GM12878 (cell line): Measurements from ENCODE around the gene EYA2. TPM values are rescaled to one million over a fixed set of nuclear protein-coding genes. Genes with fewer than 3 reads are reported as not detected.

Experiments
- ATAC-seq: fragments of 200-7000 bp; cut with Tn5 transposase; 3 replicates; pipeline ENCODE4 v1.9.1; 2020; ENCODE audit warnings: mild to moderate bottlenecking, moderate library complexity
- BruUV-seq: library from RNA; stranded (reverse); fragments of 400-500 nt; replicated peaks from 2 replicates; lab custom pipeline; 2021; lab: Mats Ljungman, UMichigan
- CTCF ChIA-PET: fragments of 300-600 bp; sonication (Branson Sonifier 250); formaldehyde crosslinking; extraction: SDS; loops from one replicate; lab custom pipeline; 2021; ENCODE audit warnings: inconsistent platforms; lab: Yijun Ruan, JAX
- POLR2A ChIA-PET: fragments of 350-600 bp; formaldehyde crosslinking; extraction: SDS; loops from one replicate; lab custom pipeline; 2021; ENCODE audit warnings: inconsistent platforms; lab: Charles Lee
- RAD21 ChIA-PET: fragments of 300-600 bp; sonication (Branson Sonifier 250); formaldehyde crosslinking; loops from one replicate; lab custom pipeline; 2023; ENCODE audit warnings: antibody characterized with exemption; ENCODE audit not compliant: unreplicated experiment; lab: Charles Lee
- SMC1A ChIA-PET: fragments of 300-600 bp; sonication (Branson Sonifier 250); formaldehyde crosslinking; loops from one replicate; lab custom pipeline; 2023; ENCODE audit not compliant: unreplicated experiment, uncharacterized antibody; lab: Charles Lee
- DNase-seq: peaks from one replicate; pipeline ENCODE4 v3.0.0-alpha.2; 2011; ENCODE audit warnings: low read depth, low spot score
- FAIRE-seq: peaks from 3 replicates; lab custom pipeline; 2011; peaks lifted over from hg19 to GRCh38; lab: Jason Lieb, UNC
- H2AFZ ChIP-seq: 2 replicates; pipeline ENCODE4 v1.6.0; 2011; ENCODE audit warnings: low read depth, low read length, control low read depth; ENCODE audit not compliant: control insufficient read depth
- H3K27ac ChIP-seq: 2 replicates; pipeline ENCODE4 v1.5.1; 2011; ENCODE audit warnings: control low read depth; ENCODE audit not compliant: control insufficient read depth, insufficient read depth
- H3K27me3 ChIP-seq, 2 experiments: replicated peaks in 1 of 2; 2 replicates each; pipeline versions ENCODE4 v1.6.0 to v1.6.1; 2011; ENCODE audit warnings: low read length in 1 of 2; ENCODE audit not compliant: control insufficient read depth in 2 of 2, insufficient read depth in 2 of 2
- H3K36me3 ChIP-seq, 2 experiments: 2 replicates each; pipeline ENCODE4 v1.5.1; 2011; ENCODE audit warnings: low read length in 1 of 2; ENCODE audit not compliant: control insufficient read depth in 2 of 2, insufficient read depth in 2 of 2
- H3K4me1 ChIP-seq: 2 replicates; pipeline ENCODE4 v1.6.1; 2011; ENCODE audit warnings: mild to moderate bottlenecking, low read length, moderate library complexity, mixed read lengths; ENCODE audit not compliant: control insufficient read depth, insufficient read depth
- H3K4me2 ChIP-seq: 2 replicates; pipeline ENCODE4 v1.6.0; 2011; ENCODE audit warnings: control low read depth; ENCODE audit not compliant: control insufficient read depth, insufficient read depth
- H3K4me3 ChIP-seq: fragments of 200-600 bp; sonication (generic); 2 replicates; pipeline ENCODE4 v1.5.1; 2016
- H3K79me2 ChIP-seq: 2 replicates; pipeline ENCODE4 v1.6.0; 2011; ENCODE audit warnings: low read length; ENCODE audit not compliant: control insufficient read depth, insufficient read depth
- H3K9ac ChIP-seq: 2 replicates; pipeline ENCODE4 v1.8.0; 2011; ENCODE audit warnings: low read length, control low read depth, mixed read lengths; ENCODE audit not compliant: control insufficient read depth, insufficient read depth
- H3K9me3 ChIP-seq: replicated peaks from 3 replicates; pipeline ENCODE4 v1.5.1; 2011; ENCODE audit warnings: mild to moderate bottlenecking, low read length; ENCODE audit not compliant: control insufficient read depth, insufficient read depth
- H4K20me1 ChIP-seq: 2 replicates; pipeline ENCODE4 v1.6.0; 2011; ENCODE audit not compliant: control insufficient read depth, insufficient read depth
- ATF3 ChIP-seq: IDR thresholded peaks from 2 replicates; pipeline ENCODE4 v1.6.1; 2011; ENCODE audit warnings: low read depth, mild to moderate bottlenecking, low read length, moderate library complexity, borderline replicate concordance; ENCODE audit errors: extremely low read depth
- BHLHE40 ChIP-seq, 2 experiments: fragments of 450-650 bp in 1 of 2; IDR thresholded peaks; 2 replicates each; pipeline ENCODE4 v1.6.1; 2011 to 2017; ENCODE audit warnings: low read depth in 2 of 2, borderline replicate concordance in 1 of 2, improper control_type of control experiment in 1 of 2, low read length in 1 of 2, mild to moderate bottlenecking in 1 of 2
- EZH2 ChIP-seq: IDR thresholded peaks from 2 replicates; pipeline ENCODE4 v1.6.1; 2012; ENCODE audit warnings: low read depth, mild to moderate bottlenecking, control low read depth, inconsistent platforms, low read length, borderline replicate concordance; ENCODE audit not compliant: control insufficient read depth
- HCFC1 ChIP-seq: fragments of 150-350 bp; IDR thresholded peaks from 2 replicates; pipeline ENCODE4 v1.6.1; 2014; ENCODE audit warnings: low read length
- HDAC6 ChIP-seq: fragments of 200-600 bp; sonication (generic); IDR thresholded peaks from one replicate; pipeline ENCODE4 v1.8.0; 2017; ENCODE audit warnings: antibody characterized with exemption; ENCODE audit not compliant: unreplicated experiment
- IRF5 ChIP-seq: fragments of 450-650 bp; IDR thresholded peaks from 2 replicates; pipeline ENCODE4 v1.6.1; 2017; ENCODE audit warnings: borderline replicate concordance
- MTA2 ChIP-seq: fragments of 450-650 bp; IDR thresholded peaks from 2 replicates; pipeline ENCODE4 v1.6.1; 2016; ENCODE audit warnings: low read depth, mild to moderate bottlenecking, moderate library complexity
- NFYA ChIP-seq: IDR thresholded peaks from 2 replicates; pipeline ENCODE4 v1.6.1; 2011; ENCODE audit warnings: low read depth, mild to moderate bottlenecking, low read length, improper control_type of control experiment, borderline replicate concordance
- NR2F1 ChIP-seq: fragments of 450-650 bp; conservative IDR thresholded peaks from 2 replicates; pipeline ENCODE4 v1.6.1; 2017; ENCODE audit warnings: mild to moderate bottlenecking
- RUNX3 ChIP-seq: IDR thresholded peaks from 2 replicates; pipeline ENCODE4 v1.6.1; 2012; ENCODE audit warnings: low read length, inconsistent platforms
- SIX5 ChIP-seq: IDR thresholded peaks from 2 replicates; pipeline ENCODE4 v1.6.1; 2011; ENCODE audit warnings: mild to moderate bottlenecking, low read depth, low read length, moderate library complexity; ENCODE audit not compliant: severe bottlenecking
- SKIL ChIP-seq: fragments of 450-650 bp; IDR thresholded peaks from 2 replicates; pipeline ENCODE4 v1.6.1; 2017; ENCODE audit warnings: mild to moderate bottlenecking, low read depth, inconsistent platforms; ENCODE audit not compliant: poor library complexity, severe bottlenecking
- SMARCA5 ChIP-seq: fragments of 450-650 bp; IDR thresholded peaks from 2 replicates; pipeline ENCODE4 v1.6.1; 2017; ENCODE audit warnings: mild to moderate bottlenecking
- STAT3 ChIP-seq: IDR thresholded peaks from 2 replicates; pipeline ENCODE4 v1.6.1; 2011; ENCODE audit warnings: low read depth, low read length, improper control_type of control experiment
- ZBTB33 ChIP-seq: fragments of 450-650 bp; IDR thresholded peaks from 2 replicates; pipeline ENCODE4 v1.6.1; 2017; ENCODE audit warnings: mild to moderate bottlenecking
- ZNF217 ChIP-seq: fragments of 450-650 bp; IDR thresholded peaks from 2 replicates; pipeline ENCODE4 v1.6.1; 2017; ENCODE audit warnings: antibody characterized with exemption, mild to moderate bottlenecking
- WGBS: methylation state at CpG from one replicate; pipeline ENCODE4 v1.1.6; 2016; ENCODE audit warnings: low lambda C conversion rate; ENCODE audit not compliant: insufficient replicate concordance, insufficient coverage; ENCODE audit errors: missing lambda C conversion rate; 5-methylcytosine and 5-hydroxymethylcytosine counted together
- in situ Hi-C: fragments of 300-500 bp; cut with MboI; formaldehyde crosslinking; loops from 9 replicates; pipeline ENCODE4 v1.14.3; 2018; ENCODE audit warnings: mixed read lengths
- intact Hi-C: fragments of 100-400 bp; cut with micrococcal nuclease; formaldehyde crosslinking; loops from one replicate; pipeline ENCODE4 v1.14.2; 2022; ENCODE audit not compliant: unreplicated experiment
- polyA plus RNA-seq, 11 experiments: library from polyadenylated mRNA; depleted of rRNA in 4 of 11; unstranded in 6 of 11; stranded (reverse) in 5 of 11; fragments of >200 nt; fragmentation: Nextera tagmentation in 4 of 11; fragmentation: Illumina TruSeq in 1 of 11; extraction: Ambion mirVana in 4 of 11; extraction: Trizol in 1 of 11; gene quantifications; 1 replicate in 1 of 11; 2 replicates in 10 of 11; pipeline versions ENCODE4 v1.2.1 to v1.2.3, GENCODE V29; 2011 to 2016; ENCODE audit warnings: inconsistent platforms in 2 of 11, missing spikeins in 2 of 11, low read depth in 1 of 11
- total RNA-seq, 4 experiments: library from RNA; depleted of rRNA in 3 of 4; stranded (reverse); fragments of >200 nt in 3 of 4; fragmentation: Illumina TruSeq in 1 of 4; extraction: Trizol in 1 of 4; gene quantifications; 2 replicates each; pipeline versions ENCODE4 v1.2.1 to v1.2.3, GENCODE V29; 2013 to 2021

Gene EYA2
- total and polyA plus RNA-seq, 10 of the 15 experiments (the other 5 are each of a cell fraction or from before 2014, with no cell fraction given) = 0.20 TPM; not detected in 9

- WGBS = 77% methylated on average over 14 of the region's 14 CpGs
These were observed 167.7 kb downstream of the EYA2 start for GRCh38 chr20:47062226-47062890.

More at GRCh38 chr20:47062226-47062890, 167.7 kb downstream of the EYA2 start:
- no peak for ATAC-seq
- Histone ChIP-seq H3K4me1 (no peaks in the 10 kb centered on the region), H2AFZ (no peak overlapping the region), H3K27me3 (no peaks in the 10 kb centered on the region), H3K27ac (no peak overlapping the region), H4K20me1 (no peaks in the 10 kb centered on the region), H3K79me2 (no peaks in the 10 kb centered on the region), H3K4me2 (no peak overlapping the region), H3K4me3 (no peak overlapping the region), H3K9ac (no peak overlapping the region), H3K9me3 (no peaks in the 10 kb centered on the region; the same call in 1 of the 3 replicates), H3K36me3 (no peaks in the 10 kb centered on the region)
- intact Hi-C loops = loop anchor here (10.0 kb wide), 1 partner anchor 48 kb away; no protein-coding TSS in a partner anchor
- no peak for FAIRE-seq
- in situ Hi-C loops = loop anchor here (5.0 kb wide), 1 partner anchor 50 kb away; no protein-coding TSS in a partner anchor
- TF ChIP-seq RUNX3 = no peak
- no peak for TF ChIP-seq ATF3
- TF ChIP-seq STAT3 = no peak
- TF ChIP-seq HCFC1 = no peak
- no peak for TF ChIP-seq SKIL
- TF ChIP-seq SMARCA5 = no peak
- no peak for TF ChIP-seq ZNF217
- TF ChIP-seq NFYA = no peak
- TF ChIP-seq SIX5 = no peak
- TF ChIP-seq NR2F1 = no peak
- TF ChIP-seq EZH2 = no peak
- no peak for TF ChIP-seq HDAC6
- no peak for TF ChIP-seq MTA2
- TF ChIP-seq IRF5 = no peak
- TF ChIP-seq ZBTB33 = no peak
- no peak for TF ChIP-seq BHLHE40 (IDR thresholded peaks at IDR 0.05; ENCODE audit: borderline replicate concordance in 1 of 2, low read depth in 2 of 2, low read length in 1 of 2)
- ChIA-PET CTCF (no interaction called here), SMC1A (no interaction called here), POLR2A (no interaction called here), RAD21 (no interaction called here)
- BruUV-seq = no TSS peak
- DNase-seq = no peak
